ENCODE results near the gene RFX7. TPM values are rescaled to one million over a fixed set of nuclear protein-coding genes. Genes with fewer than 3 reads are reported as not detected.

RFX7 gene
- total RNA-seq, 1 experiment from 2014 or later, result 43.4 TPM

DNA sequence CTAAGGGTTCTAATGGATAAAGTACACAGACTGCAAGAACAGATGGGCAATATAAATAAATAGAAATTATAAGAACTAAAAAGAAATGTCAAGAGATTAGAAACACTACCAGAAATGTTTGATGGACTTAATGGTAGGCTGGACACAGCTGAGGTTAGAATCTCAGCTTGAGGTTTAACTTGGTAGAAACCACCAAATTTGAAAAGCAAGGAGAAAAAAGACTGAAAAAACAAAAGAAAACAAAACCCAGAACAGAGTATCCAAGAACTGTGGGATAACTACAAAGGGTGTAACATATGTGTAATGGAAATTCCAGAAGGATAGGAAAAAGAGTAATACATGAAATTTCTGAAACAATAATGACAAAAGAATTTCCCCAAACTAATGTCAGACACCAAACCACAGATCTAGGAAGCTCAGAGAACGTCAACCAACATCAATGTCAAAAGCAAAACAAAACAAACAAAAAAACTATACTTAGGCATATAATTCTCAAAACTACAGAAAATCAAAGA lies 35.0 kb downstream of the RFX7 start:
- H3K4me3 Mint-ChIP-seq, result no peak overlapping the region
- Histone ChIP-seq H3K4me1 (ENCODE audit: insufficient read depth, low read length) (peaks cover 3% of the 10 kb centered on the region; the same call in 1 of the 2 replicates), H3K23ac (ENCODE audit: insufficient read length, low read depth, low read length) (no peak overlapping the region), H2BK120ac (ENCODE audit: low read depth, low read length, poor library complexity, severe bottlenecking) (no peak overlapping the region), H3K27me3 (ENCODE audit: insufficient read depth, low read length) (no peaks in the 10 kb centered on the region), H2AFZ (ENCODE audit: low read length) (no peak overlapping the region), H3K9ac (ENCODE audit: extremely low read depth, insufficient read length, low read length) (no peak overlapping the region), H4K8ac (replicated peaks; ENCODE audit: insufficient read length, low read depth, low read length) (no peak overlapping the region), H3K18ac (ENCODE audit: insufficient read length, low read depth, low read length) (no peak overlapping the region), H2AK5ac (ENCODE audit: insufficient read length, low read length) (no peak overlapping the region), H3K56ac (ENCODE audit: insufficient read length, low read depth, low read length) (no peak overlapping the region), H2BK5ac (ENCODE audit: insufficient read length, low read length) (no peak overlapping the region), H2BK20ac (ENCODE audit: low read depth, low read length, poor library complexity, severe bottlenecking) (no peak overlapping the region), H2BK15ac (ENCODE audit: low read depth, low read length) (no peak overlapping the region), H3K79me2 (ENCODE audit: insufficient read depth, low read length) (peaks cover 30% of the 10 kb centered on the region; the same call in 1 of the 2 replicates), H3K14ac (ENCODE audit: insufficient read depth, low read length) (no peak overlapping the region), H3K9me3 (ENCODE audit: control insufficient read depth, low read depth, low read length) (no peaks in the 10 kb centered on the region), H4K20me1 (ENCODE audit: control insufficient read depth, insufficient read depth, insufficient read length) (no peaks in the 10 kb centered on the region), H2BK12ac (ENCODE audit: insufficient read length, low read depth, low read length) (no peak overlapping the region), H4K91ac (ENCODE audit: insufficient read length, low read depth, low read length) (no peak overlapping the region), H3K23me2 (ENCODE audit: insufficient read length, low read depth, low read length, poor library complexity, severe bottlenecking) (no peaks in the 10 kb centered on the region), H3K79me1 (ENCODE audit: insufficient read depth, low read depth, low read length, poor library complexity, severe bottlenecking) (peaks cover 4% of the 10 kb centered on the region), H3K27ac (ENCODE audit: insufficient read length, low read depth, low read length) (no peak overlapping the region), H3K4ac (ENCODE audit: low read depth, low read length) (no peak overlapping the region), H4K5ac (ENCODE audit: insufficient read length, low read depth, low read length) (no peak overlapping the region), H3T11ph (ENCODE audit: low read length) (no peak overlapping the region), H3K4me2 (ENCODE audit: insufficient read depth, insufficient read length, low read length) (no peak overlapping the region)
- H3K9me3 Mint-ChIP-seq, result peaks cover 3 to 12% of the 10 kb centered on the region in 2 experiments; a peak in 4 of 5 replicates
- TF ChIP-seq, protein P1, sequence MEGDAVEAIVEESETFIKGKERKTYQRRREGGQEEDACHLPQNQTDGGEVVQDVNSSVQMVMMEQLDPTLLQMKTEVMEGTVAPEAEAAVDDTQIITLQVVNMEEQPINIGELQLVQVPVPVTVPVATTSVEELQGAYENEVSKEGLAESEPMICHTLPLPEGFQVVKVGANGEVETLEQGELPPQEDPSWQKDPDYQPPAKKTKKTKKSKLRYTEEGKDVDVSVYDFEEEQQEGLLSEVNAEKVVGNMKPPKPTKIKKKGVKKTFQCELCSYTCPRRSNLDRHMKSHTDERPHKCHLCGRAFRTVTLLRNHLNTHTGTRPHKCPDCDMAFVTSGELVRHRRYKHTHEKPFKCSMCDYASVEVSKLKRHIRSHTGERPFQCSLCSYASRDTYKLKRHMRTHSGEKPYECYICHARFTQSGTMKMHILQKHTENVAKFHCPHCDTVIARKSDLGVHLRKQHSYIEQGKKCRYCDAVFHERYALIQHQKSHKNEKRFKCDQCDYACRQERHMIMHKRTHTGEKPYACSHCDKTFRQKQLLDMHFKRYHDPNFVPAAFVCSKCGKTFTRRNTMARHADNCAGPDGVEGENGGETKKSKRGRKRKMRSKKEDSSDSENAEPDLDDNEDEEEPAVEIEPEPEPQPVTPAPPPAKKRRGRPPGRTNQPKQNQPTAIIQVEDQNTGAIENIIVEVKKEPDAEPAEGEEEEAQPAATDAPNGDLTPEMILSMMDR (conservative IDR thresholded peaks at IDR 0.05), result no peak
- peaks cover 45 to 53% of the 10 kb centered on the region in 2 experiments for H3K4me1 Mint-ChIP-seq
- H3K27ac Mint-ChIP-seq, result peak overlapping the region in 2 of 3 experiments; percentile 15 to 18; a peak in 2 of 7 replicates
- WGBS (ENCODE audit: extremely low coverage, insufficient read length, low lambda C conversion rate), result no CpG with 5 or more reads among the region's 1 CpG
- no peaks in the 10 kb centered on the region for H3K27me3 Mint-ChIP-seq (ENCODE audit: low read depth)
- peaks cover 19 to 38% (median 22%) of the 10 kb centered on the region in 3 experiments for H3K36me3 Mint-ChIP-seq (ENCODE audit: insufficient read depth in 1 of 3, low read depth in 3 of 3)
- DNase-seq, result no peak

All from H9 (cell line).